ENCODE results near the gene CAPN2.

Gene CAPN2

GRCh38 chr1:223770621-223771315 is 58.4 kb downstream of the CAPN2 start:
- no peak overlapping the region for H3K4me3 ChIP-seq (ENCODE audit: low read depth, low read length)
- DNase-seq (ENCODE audit: low read depth) = no peak
- TF ChIP-seq MAX (IDR thresholded peaks at IDR 0.05; ENCODE audit: low read depth, low read length) = no peak
- no peak for TF ChIP-seq MYC (IDR thresholded peaks at IDR 0.05; ENCODE audit: low read depth, low read length)
- no peak for TF ChIP-seq CTCF (IDR thresholded peaks at IDR 0.05; ENCODE audit: low read depth, low read length)
- TF ChIP-seq POLR2A (IDR thresholded peaks at IDR 0.05; ENCODE audit: extremely low read depth, insufficient read length) = no peak

GRCh38 chr1:223771469-223771813 is 59.1 kb downstream of the CAPN2 start:
- no peak overlapping the region for H3K4me3 ChIP-seq (ENCODE audit: low read depth, low read length)

GRCh38 chr1:223771814-223772770 is 59.8 kb downstream of the CAPN2 start:
- TF ChIP-seq MAX (IDR thresholded peaks at IDR 0.05; ENCODE audit: low read depth, low read length) = 0 out of 2 replicates have a peak, but pooled peaks have one; percentile 9
- no peak for TF ChIP-seq CTCF (IDR thresholded peaks at IDR 0.05; ENCODE audit: low read depth, low read length)
- TF ChIP-seq POLR2A (IDR thresholded peaks at IDR 0.05; ENCODE audit: extremely low read depth, insufficient read length) = no peak
- TF ChIP-seq MYC (IDR thresholded peaks at IDR 0.05; ENCODE audit: low read depth, low read length) = no peak
- no peak overlapping the region for H3K4me3 ChIP-seq (ENCODE audit: low read depth, low read length)
- peak; percentile 28 for DNase-seq (ENCODE audit: low read depth)

More at GRCh38 chr1:223771469-223771813, 59.1 kb downstream of the CAPN2 start:
- DNase-seq (ENCODE audit: low read depth) = no peak
- no peak for TF ChIP-seq MAX (IDR thresholded peaks at IDR 0.05; ENCODE audit: low read depth, low read length)
- no peak for TF ChIP-seq CTCF (IDR thresholded peaks at IDR 0.05; ENCODE audit: low read depth, low read length)
- no peak for TF ChIP-seq POLR2A (IDR thresholded peaks at IDR 0.05; ENCODE audit: extremely low read depth, insufficient read length)
- TF ChIP-seq MYC (IDR thresholded peaks at IDR 0.05; ENCODE audit: low read depth, low read length) = no peak

- no peak for DNase-seq (ENCODE audit: low read depth)
- H3K4me3 ChIP-seq (ENCODE audit: low read depth, low read length) = no peak overlapping the region
- TF ChIP-seq CTCF (IDR thresholded peaks at IDR 0.05; ENCODE audit: low read depth, low read length) = no peak
- no peak for TF ChIP-seq MYC (IDR thresholded peaks at IDR 0.05; ENCODE audit: low read depth, low read length)
- TF ChIP-seq MAX (IDR thresholded peaks at IDR 0.05; ENCODE audit: low read depth, low read length) = no peak
- TF ChIP-seq POLR2A (IDR thresholded peaks at IDR 0.05; ENCODE audit: extremely low read depth, insufficient read length) = no peak
Measured at GRCh38 chr1:223772771-223773160, 60.4 kb downstream of the CAPN2 start.

- no peak overlapping the region for H3K4me3 ChIP-seq (ENCODE audit: low read depth, low read length)
- TF ChIP-seq POLR2A (IDR thresholded peaks at IDR 0.05; ENCODE audit: extremely low read depth, insufficient read length) (no peak), CTCF (IDR thresholded peaks at IDR 0.05; ENCODE audit: low read depth, low read length) (no peak), MAX (IDR thresholded peaks at IDR 0.05; ENCODE audit: low read depth, low read length) (no peak), MYC (IDR thresholded peaks at IDR 0.05; ENCODE audit: low read depth, low read length) (no peak)
- no peak for DNase-seq (ENCODE audit: low read depth)
Measured at GRCh38 chr1:223774134-223774814, 61.9 kb downstream of the CAPN2 start.
